Activated CD8-positive, alpha-beta memory T cell treated with anti-CD3 and anti-CD28 coated beads, Interleukin-2, amount 50 U/mL, for 24 hours (primary cell): ENCODE measurements around the gene TMEM121B.

Experiments used
- DNase-seq: peaks from one replicate; pipeline ENCODE4 v3.0.0-alpha.2; 2020; ENCODE audit errors: extremely low read depth

TMEM121B gene

DNA sequence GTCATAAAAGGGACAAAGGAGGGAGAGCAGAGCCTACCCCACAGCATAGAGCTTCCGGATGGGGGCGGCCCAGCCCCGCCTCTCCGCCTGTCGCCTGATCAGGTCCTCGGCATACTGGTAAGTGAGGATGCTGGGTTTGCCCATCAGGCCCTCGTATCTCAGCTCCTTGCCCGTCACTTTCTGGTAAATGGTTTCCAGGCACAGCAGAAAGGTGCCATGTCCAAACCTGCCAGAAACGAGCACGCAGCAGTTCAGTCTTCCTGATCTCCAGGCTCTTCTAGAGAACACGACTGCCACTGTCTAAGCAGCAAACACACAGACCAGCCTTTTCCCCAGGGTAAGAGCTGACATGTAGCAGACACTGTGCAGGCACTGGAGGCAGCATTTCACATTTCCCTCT is 17.4 kb upstream of the TMEM121B start:
- DNase-seq: no peak

DNA sequence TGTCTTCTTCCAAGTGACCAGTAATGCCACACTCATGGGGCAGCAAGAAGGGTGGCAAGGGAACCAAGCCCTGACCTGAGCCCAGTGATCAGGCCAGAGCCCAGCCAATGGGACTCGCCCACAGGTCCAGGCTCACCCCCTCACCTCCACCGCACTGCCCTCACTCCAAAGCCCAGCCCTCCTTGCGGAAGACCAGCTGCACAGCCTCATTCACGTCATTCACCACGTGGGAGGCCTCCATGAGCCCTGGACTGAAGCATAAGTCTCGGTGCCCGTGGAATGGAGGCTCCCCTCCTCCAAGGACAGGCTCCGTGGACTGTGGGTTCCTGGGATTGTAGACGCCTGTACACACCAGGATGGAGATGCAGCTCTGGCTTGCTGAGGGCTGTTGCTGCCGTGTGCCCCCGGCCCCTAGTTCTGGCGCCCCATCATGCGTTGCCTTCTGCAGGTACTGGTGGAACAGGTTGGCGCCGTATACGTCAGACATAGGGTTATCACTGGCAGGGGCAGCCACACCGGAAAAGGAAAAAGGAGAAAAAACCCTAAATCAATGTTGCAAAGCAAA is 16.8 kb upstream of the TMEM121B start:
- no peak for DNase-seq

DNA sequence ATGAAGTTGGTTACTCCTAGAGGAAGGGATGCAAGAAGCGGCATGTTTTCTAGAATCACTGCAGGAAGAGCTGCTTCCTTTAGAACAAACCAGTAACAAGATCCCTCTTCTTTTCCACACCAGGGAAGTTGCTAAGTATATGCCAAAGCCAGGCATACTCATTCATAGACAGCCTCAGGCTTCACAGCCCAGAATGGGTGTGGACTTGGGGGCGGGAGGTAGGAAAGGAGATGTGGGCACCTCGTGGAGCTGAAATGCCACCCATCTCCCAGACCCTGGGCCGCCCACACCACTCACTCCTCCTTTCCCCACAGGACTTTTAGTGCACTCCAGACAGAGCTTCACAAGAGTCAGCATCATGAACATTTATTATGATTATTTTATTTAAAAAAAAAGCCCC is 16.0 kb upstream of the TMEM121B start:
- no peak for DNase-seq

DNA sequence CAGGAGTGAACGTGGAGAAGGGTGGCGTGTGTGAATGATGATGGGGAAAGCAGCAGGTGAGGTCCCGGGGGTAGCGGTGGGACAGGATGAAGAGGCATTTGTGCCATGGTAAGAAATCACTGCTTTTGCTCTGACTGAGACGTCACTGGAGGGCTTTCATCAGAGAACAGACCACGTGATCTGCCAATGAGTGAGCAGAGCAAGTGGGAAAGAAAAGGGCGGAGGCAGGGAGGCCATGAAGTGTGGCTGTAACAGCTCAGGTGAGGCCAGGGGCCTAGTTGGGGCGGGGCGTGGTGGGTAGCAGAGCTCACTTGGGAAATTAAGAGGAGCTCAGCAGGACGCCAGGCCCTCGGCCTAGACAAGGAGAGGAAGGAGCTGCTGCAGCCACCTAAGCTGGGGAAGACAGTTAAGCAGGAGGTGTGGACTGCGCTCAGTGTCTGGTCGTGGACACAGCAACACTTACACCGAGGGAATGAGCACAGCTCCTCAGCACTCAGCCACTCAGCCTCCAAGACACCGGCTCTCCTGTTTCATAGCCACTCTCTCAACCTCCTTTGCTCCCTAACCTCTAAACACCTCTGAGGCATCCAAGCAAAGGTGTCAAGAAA is 14.1 kb upstream of the TMEM121B start:
- no peak for DNase-seq

DNA sequence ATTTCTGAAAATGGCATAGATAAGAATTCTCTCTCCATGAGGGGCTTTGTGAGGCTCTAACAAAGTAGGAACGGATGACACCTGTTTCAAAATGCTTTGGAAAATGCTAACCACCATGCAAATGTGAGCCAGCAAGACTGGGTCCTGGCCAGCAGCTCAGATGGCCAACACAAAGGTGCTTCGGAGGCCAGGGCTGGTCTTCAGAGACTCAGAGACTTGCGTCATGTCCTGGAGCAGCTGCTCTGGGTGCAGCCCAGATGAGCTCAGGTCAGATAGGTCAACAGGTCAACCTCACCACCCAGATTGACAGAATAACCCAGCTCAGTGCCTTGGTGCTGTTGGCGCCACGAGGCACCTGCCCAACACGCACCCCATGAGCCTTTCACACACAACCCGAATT is 12.0 kb upstream of the TMEM121B start:
- DNase-seq: no peak

DNA sequence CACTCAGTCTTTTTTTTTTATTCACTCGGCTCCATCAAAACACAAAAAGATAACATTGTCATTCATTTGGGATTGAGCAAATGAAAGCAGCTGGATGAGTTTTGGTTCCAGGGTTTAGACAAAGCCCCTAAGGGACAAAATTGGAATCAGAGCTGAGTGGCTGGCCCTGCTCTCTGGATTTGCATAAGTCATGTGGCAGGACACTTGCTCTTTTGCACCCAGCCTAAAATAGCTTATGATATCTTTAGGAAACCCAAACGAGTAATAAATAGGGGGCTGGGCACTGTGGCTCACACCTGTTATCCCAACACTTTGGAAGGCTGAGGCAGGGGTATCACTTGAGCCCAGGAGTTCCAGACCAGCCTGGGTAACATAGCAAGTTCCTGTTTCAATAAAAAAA is 11.0 kb upstream of the TMEM121B start:
- no peak for DNase-seq

DNA sequence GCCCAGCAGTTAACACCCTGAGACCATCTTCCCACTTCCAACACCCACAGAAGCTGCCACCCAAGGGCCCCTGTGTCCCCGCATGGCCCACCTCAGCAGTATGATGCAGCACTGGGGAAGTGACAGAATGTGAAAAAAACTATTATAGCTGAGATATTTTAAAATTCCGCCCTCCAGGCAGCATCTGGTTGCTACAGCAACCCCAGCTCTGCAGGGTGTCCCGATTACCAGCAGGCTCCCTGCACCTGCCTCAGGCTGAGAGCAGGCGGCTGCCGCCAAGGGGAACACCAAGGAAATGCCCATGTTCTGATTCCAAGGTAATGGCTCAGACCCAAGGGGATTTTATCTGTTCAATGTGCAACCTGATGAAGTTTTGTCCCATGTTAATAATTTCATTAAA is 10.5 kb upstream of the TMEM121B start:
- no peak for DNase-seq

DNA sequence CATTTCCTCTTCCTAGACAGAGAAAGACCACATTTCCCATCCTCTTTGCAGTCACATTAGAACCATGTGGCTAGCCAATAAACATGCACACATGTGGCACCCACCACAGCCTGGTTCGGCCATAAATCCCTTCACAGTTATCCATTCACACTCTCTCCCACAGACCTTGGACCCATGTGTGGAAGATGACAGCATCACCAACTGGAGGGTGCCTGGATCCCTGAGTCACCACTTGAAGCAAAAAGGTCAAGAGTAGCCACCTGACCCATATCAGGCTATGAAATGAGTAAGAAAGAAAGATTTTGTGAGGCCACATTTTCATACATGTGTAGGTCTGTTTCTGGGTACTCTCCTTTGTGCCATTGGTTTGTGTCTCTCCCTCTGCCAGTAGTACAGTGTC is 9.0 kb upstream of the TMEM121B start:
- no peak for DNase-seq

DNA sequence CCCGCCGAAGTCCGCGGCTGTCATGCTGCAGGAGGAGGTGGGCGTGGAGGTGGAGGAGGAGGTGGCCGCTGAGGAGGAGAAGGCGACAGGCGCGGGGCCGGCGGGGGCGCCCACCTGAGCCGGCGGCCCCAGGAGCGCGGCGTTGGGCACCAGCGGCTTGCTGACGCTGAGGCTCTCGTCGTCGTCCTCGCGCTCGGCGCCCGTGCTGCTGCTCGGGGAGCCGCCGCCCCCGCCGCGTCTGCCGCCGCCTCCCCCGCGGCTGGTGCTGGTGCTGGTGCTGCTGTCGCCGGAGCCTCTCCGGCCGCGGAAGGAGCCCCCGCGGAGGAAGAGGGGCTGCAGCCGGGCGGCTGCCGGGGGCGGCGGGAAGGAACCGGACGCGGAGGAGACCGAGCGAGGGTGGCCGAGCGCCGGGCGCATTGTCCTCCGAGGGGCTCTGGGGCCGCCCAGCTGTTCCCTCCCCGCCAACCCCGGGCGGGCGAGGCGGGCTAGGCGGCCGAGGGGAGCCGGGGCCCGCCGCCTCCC is 388 bp downstream of the TMEM121B start:
- no peak for DNase-seq

DNA sequence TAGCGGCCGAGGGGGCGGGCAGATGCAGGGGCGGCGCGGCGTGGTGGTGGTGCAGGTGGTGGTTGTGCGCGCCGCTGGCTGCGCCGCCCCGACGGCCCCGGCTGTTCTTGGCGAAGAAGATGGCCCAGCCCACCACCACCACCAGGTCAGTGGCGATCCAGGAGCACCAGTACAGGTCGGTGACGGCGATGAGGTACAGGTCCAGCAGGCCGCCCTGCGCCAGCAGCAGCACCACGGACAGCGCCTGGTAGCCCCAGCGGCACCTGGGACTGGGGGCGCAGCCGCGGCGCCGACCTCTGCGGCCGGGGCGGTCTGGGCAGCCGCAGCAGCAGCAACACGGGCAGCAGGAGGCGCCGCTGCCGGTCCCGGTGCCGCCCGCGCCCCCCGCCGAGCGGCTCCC is 879 bp downstream of the TMEM121B start:
- no peak for DNase-seq

DNA sequence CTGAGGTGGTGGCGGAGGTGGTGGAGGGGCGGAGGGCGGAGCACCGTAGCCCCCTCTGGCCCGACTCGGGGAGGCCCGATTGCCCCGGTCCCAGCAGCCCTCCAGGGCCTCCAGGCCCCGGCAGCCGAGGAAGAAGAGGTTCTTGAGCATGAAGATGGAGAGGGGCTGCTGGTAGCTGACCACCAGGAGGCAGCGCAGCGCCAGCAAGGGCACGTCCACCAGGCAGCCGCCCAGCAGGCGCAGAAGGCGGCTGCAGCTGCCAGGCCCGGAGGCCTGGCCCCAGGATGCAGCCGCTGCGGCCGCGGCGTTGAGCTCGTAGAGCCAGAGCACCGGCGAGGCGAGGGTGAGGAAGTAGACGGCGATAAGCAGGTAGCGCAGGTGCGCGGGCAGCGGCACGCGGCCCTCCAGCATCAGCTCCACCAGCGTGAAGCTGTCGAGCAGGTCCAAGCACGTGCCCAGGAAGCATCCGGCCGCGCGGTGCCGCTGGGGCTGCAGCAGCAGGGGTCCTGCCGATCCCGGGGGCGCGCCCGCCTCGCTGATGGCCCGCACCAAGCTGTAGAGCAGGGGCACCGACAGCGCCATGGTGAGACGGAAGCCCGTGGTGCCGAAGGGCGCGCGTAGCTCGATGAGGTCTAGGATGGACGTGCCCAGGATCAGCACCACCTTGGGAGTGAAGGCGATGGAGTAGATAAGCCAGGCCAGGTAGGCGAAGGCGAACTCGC is 1.5 kb downstream of the TMEM121B start:
- no peak for DNase-seq

DNA sequence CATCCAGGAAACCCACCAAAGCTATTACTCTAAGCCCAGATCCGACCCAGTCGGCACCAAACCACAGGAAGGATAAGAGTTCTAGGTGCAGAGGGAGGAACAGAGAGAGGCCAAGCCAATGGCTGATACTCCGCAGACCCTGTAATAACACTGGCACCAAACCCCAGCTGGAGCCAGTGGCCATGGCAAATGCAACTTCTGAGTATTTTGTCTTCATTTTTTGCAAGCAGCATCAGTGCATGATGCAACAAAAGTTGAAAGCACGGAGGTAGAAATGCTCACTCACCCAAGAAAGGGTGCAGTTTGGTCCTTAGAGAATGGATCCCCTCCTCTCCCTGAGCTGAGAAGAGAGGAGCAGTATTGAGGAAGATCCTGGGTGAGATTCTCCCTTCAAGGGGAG is 2.8 kb downstream of the TMEM121B start:
- DNase-seq: no peak

DNA sequence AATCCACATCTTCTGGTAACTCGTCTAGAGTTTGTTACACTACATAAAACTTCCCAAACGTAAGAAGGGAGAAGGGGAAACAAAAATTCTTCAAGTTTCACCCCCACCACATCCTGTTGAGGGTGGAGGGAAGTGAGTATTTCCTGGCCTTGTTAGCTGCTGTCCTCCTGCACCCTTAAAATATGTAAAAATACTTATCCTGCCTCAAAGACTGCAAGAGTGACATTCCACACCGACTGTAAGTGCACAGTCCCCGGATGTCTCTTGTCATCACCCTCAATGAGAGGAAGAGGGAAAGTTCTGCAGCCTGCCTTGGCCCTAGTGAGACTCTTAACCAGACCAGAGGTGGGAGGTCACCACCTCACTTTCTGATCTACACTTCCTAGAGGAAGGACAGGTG is 3.3 kb downstream of the TMEM121B start:
- no peak for DNase-seq

DNA sequence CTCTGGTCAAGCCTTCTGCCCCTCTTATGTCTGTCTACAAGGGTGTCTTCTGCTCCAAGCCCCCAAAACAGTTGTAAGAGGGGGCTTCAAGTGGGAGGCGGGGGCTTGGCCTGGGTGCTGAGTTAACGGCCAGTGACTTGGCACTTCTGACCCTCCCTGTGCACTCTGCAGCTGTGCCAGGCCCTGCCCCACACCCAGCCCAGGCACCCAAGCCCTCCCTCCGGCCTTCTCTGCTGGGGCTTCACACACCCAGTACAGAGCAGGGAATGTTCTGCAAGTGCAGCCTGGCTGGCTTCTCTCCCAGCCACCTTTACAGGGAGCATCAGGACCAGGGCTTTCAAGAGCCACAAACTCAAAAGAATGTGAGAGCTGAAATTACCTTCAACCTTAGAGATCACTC is 3.8 kb downstream of the TMEM121B start:
- no peak for DNase-seq

DNA sequence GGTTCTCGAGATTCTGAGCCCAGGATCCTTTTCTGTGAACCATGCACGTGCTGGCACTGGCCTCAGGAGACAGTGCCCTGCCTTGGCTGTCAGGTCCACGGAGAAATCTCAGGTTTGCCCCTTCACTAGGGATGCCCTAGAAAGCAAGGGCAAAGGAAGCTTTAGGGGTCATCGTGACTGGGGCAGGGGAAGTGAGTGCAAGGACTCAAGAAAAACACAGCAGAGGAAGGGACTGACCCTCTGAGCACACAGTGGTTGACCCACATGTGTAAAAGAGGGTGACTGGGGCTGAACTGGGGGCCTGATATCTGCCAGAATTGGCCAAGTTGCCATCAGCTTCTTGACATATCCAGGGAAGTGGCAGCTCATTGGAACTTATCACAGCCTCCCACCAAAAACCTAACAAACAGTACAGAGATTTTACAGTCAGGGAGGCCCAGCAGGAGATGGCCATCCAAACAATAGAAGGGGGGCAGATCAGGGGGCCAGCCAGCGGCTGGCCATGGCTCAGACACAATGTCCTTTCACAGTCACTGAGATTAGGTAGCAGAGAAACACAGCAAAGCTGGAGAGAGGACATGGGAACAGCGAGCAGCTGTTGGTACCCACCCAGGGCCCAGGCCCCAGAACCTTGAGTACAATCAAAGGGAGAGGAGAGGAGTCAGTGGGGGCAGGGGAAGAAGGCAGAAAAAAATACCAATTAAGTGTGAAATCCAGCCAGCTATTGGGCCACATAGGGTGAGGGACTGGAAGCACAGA is 4.4 kb downstream of the TMEM121B start:
- DNase-seq: no peak

DNA sequence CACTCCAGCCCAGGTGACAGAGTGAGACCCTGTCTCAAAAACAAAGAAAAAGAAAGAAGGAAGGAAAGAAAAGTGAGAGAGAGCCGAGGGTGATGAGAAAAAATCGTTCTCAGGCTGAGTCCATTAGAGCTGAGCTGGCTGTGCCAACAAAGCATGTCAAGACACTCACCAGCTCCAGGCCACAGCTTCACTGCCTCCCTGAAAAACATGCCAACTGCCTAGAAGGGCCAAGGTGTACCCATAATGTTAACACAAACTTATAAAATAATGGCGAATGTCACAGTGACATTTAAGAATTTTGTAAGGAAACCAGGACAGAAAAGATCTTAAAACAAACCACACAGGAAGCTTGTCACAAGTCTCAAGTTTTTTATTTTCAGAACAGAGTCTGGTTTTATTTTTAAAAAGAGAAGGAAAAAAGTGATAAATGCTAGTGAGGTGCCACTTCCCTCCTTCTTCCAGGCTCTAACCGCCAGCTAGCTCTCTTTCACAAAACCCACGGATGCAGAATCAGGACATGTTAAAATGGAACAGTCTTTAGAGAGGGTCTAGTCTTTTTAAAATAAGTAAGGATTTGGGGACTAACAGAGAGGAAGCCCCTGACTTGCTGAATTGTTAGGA is 5.1 kb downstream of the TMEM121B start:
- no peak for DNase-seq

DNA sequence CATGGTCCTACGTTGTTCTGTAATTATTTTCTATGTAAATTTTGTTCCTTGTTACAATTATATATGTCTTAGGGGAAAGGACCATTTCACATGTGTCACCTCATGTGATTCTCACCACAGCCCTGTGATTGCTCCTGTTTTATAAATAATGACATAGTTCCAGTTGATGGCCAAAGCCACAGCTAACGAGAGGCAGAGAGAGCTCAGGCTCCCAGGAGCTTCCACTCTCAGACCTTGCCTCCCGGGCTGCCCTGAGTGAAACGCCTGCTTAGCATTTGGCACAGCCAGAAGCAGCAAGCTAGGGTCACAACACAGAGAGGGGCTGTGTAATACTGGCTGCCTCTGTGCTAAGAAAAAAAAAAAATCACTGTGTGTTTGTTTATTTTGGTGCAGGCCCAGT is 5.9 kb downstream of the TMEM121B start:
- DNase-seq: no peak

DNA sequence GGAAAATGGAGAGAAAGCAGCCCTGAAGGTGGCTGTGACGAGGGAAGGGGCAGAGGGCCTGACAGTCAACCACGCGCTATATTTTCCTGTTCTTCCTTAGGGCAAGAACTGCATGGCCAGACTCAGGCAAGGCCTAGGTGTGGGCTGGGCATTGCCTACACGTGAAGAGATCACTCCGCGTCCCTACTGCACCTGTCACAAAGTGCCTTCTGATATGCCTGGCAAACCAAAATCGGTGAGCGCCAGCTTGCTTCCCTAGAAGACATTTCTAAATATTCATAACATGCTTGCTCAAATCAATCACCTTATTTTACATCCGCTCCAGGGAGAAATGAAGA is 6.3 kb downstream of the TMEM121B start:
- no peak for DNase-seq

DNA sequence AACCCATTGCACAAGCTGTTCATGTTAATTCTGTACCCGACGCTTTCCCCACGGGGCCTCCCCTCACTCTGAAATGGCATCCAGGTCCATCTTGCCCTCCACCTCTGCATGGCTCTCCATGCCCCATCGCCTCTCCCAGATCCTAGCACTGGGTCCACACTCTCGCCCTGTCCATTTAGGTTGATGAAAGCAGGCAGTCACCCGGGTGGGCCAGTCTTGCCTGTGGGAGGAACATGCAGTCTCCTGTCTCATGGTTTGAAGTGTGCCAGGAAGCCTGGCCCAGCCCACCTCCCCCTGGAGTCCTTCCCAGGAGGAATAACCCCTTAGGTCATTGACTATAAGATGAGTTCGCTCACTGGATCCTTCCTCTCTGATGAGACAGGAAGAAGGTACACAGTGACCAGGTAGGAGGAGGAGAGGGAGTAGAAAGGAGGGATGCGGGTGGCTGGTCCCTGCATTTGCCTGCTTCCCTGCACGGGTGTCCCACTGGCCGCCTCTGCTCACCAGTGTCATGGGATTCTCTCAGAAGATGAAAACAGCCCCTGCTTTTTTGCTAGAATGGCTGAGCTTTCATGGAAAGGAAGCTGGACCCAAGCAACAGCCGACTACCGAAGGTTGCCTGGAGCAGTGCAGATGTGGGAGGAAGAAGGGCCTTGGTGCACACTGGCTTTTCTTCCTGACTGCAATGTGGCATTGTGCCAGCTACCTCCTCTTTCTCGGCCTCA is 6.8 kb downstream of the TMEM121B start:
- no peak for DNase-seq

DNA sequence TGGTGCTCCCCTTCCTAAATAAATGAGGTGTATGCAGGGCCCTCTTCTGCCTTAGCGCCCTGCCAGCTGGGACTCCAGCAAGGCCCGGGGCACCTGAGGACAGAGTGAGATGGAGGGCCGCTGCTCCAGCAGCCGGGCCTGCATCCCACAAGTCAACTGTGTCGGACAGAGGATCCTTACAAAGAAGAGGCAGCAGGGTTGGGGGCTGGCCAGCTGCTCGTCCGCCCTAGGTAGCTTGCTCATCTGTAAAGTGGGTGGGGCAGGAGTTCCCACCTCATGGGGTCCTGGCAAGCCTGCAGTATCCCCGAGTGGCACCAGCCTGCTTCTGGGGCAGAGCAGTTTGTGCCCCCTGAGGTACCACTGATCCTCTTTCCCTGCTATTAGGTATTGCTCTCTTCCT is 7.6 kb downstream of the TMEM121B start:
- DNase-seq: no peak

DNA sequence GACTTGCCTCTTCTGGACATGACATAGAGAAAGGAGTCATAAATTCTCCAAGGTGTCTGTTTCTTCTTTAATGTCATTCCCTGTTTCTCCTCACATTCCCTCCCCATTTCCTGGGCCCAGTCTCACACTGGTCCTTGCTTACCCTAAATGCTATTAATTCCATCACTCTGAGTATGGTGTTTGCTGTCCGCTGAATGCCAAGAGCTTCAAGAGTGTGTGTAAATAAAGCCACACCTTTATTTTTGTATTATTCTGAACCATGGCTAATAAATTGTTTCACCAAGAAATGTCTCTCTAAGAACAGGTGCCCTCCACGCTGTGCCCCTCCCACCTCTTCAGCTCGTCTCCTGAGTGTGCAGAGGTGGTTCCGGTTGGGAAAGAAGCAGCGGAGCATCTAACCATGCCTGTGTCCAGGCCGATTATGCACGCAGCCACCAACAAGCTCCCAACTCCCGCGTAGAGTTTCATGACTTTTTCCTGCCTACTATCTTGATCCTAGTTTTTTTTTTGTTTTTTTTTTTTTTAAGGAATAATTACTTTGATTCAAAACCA is 8.6 kb downstream of the TMEM121B start:
- DNase-seq: no peak
